GM12878 (cell line): ENCODE data around the gene SYNM. TPM values are rescaled to one million over a fixed set of nuclear protein-coding genes. Genes with fewer than 3 reads are reported as not detected.

ENCODE experiments used
- ATAC-seq: fragments of 200-7000 bp; cut with Tn5 transposase; 3 replicates; pipeline ENCODE4 v1.9.1; 2020; ENCODE audit warnings: mild to moderate bottlenecking, moderate library complexity
- BruUV-seq: library from RNA; stranded (reverse); fragments of 400-500 nt; replicated peaks from 2 replicates; lab custom pipeline; 2021; lab: Mats Ljungman, UMichigan
- CTCF ChIA-PET: fragments of 300-600 bp; sonication (Branson Sonifier 250); formaldehyde crosslinking; extraction: SDS; loops from one replicate; lab custom pipeline; 2021; ENCODE audit warnings: inconsistent platforms; lab: Yijun Ruan, JAX
- POLR2A ChIA-PET: fragments of 350-600 bp; formaldehyde crosslinking; extraction: SDS; loops from one replicate; lab custom pipeline; 2021; ENCODE audit warnings: inconsistent platforms; lab: Charles Lee
- RAD21 ChIA-PET: fragments of 300-600 bp; sonication (Branson Sonifier 250); formaldehyde crosslinking; loops from one replicate; lab custom pipeline; 2023; ENCODE audit warnings: antibody characterized with exemption; ENCODE audit not compliant: unreplicated experiment; lab: Charles Lee
- SMC1A ChIA-PET: fragments of 300-600 bp; sonication (Branson Sonifier 250); formaldehyde crosslinking; loops from one replicate; lab custom pipeline; 2023; ENCODE audit not compliant: unreplicated experiment, uncharacterized antibody; lab: Charles Lee
- DNase-seq: peaks from one replicate; pipeline ENCODE4 v3.0.0-alpha.2; 2011; ENCODE audit warnings: low read depth, low spot score
- FAIRE-seq: peaks from 3 replicates; lab custom pipeline; 2011; peaks lifted over from hg19 to GRCh38; lab: Jason Lieb, UNC
- H2AFZ ChIP-seq: 2 replicates; pipeline ENCODE4 v1.6.0; 2011; ENCODE audit warnings: low read depth, low read length, control low read depth; ENCODE audit not compliant: control insufficient read depth
- H3K27ac ChIP-seq: 2 replicates; pipeline ENCODE4 v1.5.1; 2011; ENCODE audit warnings: control low read depth; ENCODE audit not compliant: control insufficient read depth, insufficient read depth
- H3K27me3 ChIP-seq, 2 experiments: replicated peaks in 1 of 2; 2 replicates each; pipeline versions ENCODE4 v1.6.0 to v1.6.1; 2011; ENCODE audit warnings: low read length in 1 of 2; ENCODE audit not compliant: control insufficient read depth in 2 of 2, insufficient read depth in 2 of 2
- H3K36me3 ChIP-seq, 2 experiments: 2 replicates each; pipeline ENCODE4 v1.5.1; 2011; ENCODE audit warnings: low read length in 1 of 2; ENCODE audit not compliant: control insufficient read depth in 2 of 2, insufficient read depth in 2 of 2
- H3K4me1 ChIP-seq: 2 replicates; pipeline ENCODE4 v1.6.1; 2011; ENCODE audit warnings: mild to moderate bottlenecking, low read length, moderate library complexity, mixed read lengths; ENCODE audit not compliant: control insufficient read depth, insufficient read depth
- H3K4me2 ChIP-seq: 2 replicates; pipeline ENCODE4 v1.6.0; 2011; ENCODE audit warnings: control low read depth; ENCODE audit not compliant: control insufficient read depth, insufficient read depth
- H3K4me3 ChIP-seq: fragments of 200-600 bp; sonication (generic); 2 replicates; pipeline ENCODE4 v1.5.1; 2016
- H3K79me2 ChIP-seq: 2 replicates; pipeline ENCODE4 v1.6.0; 2011; ENCODE audit warnings: low read length; ENCODE audit not compliant: control insufficient read depth, insufficient read depth
- H3K9ac ChIP-seq: 2 replicates; pipeline ENCODE4 v1.8.0; 2011; ENCODE audit warnings: low read length, control low read depth, mixed read lengths; ENCODE audit not compliant: control insufficient read depth, insufficient read depth
- H3K9me3 ChIP-seq: replicated peaks from 3 replicates; pipeline ENCODE4 v1.5.1; 2011; ENCODE audit warnings: mild to moderate bottlenecking, low read length; ENCODE audit not compliant: control insufficient read depth, insufficient read depth
- H4K20me1 ChIP-seq: 2 replicates; pipeline ENCODE4 v1.6.0; 2011; ENCODE audit not compliant: control insufficient read depth, insufficient read depth
- DPF2 ChIP-seq: fragments of 450-650 bp; IDR thresholded peaks from 2 replicates; pipeline ENCODE4 v1.6.1; 2017; ENCODE audit warnings: mild to moderate bottlenecking
- HDAC6 ChIP-seq: fragments of 200-600 bp; sonication (generic); IDR thresholded peaks from one replicate; pipeline ENCODE4 v1.8.0; 2017; ENCODE audit warnings: antibody characterized with exemption; ENCODE audit not compliant: unreplicated experiment
- IKZF1 ChIP-seq: fragments of 450-650 bp; conservative IDR thresholded peaks from 2 replicates; pipeline ENCODE4 v1.6.1; 2017; ENCODE audit warnings: antibody characterized with exemption, mild to moderate bottlenecking
- IRF3 ChIP-seq: fragments of 450-650 bp; IDR thresholded peaks from 2 replicates; pipeline ENCODE4 v1.6.1; 2014; ENCODE audit warnings: mild to moderate bottlenecking
- MEF2B ChIP-seq: fragments of 450-650 bp; IDR thresholded peaks from 2 replicates; pipeline ENCODE4 v1.6.1; 2018; ENCODE audit warnings: mild to moderate bottlenecking, moderate library complexity; ENCODE audit not compliant: partially characterized antibody, poor library complexity, severe bottlenecking
- RAD51 ChIP-seq: fragments of 450-650 bp; IDR thresholded peaks from 2 replicates; pipeline ENCODE4 v1.6.1; 2016; ENCODE audit warnings: moderate library complexity, mild to moderate bottlenecking, inconsistent platforms
- SMC3 ChIP-seq: IDR thresholded peaks from 2 replicates; pipeline ENCODE4 v1.6.1; 2011; ENCODE audit warnings: low read length, improper control_type of control experiment, borderline replicate concordance
- SPI1 ChIP-seq: IDR thresholded peaks from 2 replicates; pipeline ENCODE4 v1.6.1; 2011; ENCODE audit warnings: low read depth, mild to moderate bottlenecking, low read length, moderate library complexity, borderline replicate concordance; ENCODE audit not compliant: insufficient read depth
- WGBS: methylation state at CpG from one replicate; pipeline ENCODE4 v1.1.6; 2016; ENCODE audit warnings: low lambda C conversion rate; ENCODE audit not compliant: insufficient replicate concordance, insufficient coverage; ENCODE audit errors: missing lambda C conversion rate; 5-methylcytosine and 5-hydroxymethylcytosine counted together
- in situ Hi-C: fragments of 300-500 bp; cut with MboI; formaldehyde crosslinking; loops from 9 replicates; pipeline ENCODE4 v1.14.3; 2018; ENCODE audit warnings: mixed read lengths
- intact Hi-C: fragments of 100-400 bp; cut with micrococcal nuclease; formaldehyde crosslinking; loops from one replicate; pipeline ENCODE4 v1.14.2; 2022; ENCODE audit not compliant: unreplicated experiment
- polyA plus RNA-seq, 11 experiments: library from polyadenylated mRNA; depleted of rRNA in 4 of 11; unstranded in 6 of 11; stranded (reverse) in 5 of 11; fragments of >200 nt; fragmentation: Nextera tagmentation in 4 of 11; fragmentation: Illumina TruSeq in 1 of 11; extraction: Ambion mirVana in 4 of 11; extraction: Trizol in 1 of 11; gene quantifications; 1 replicate in 1 of 11; 2 replicates in 10 of 11; pipeline versions ENCODE4 v1.2.1 to v1.2.3, GENCODE V29; 2011 to 2016; ENCODE audit warnings: inconsistent platforms in 2 of 11, missing spikeins in 2 of 11, low read depth in 1 of 11
- total RNA-seq, 4 experiments: library from RNA; depleted of rRNA in 3 of 4; stranded (reverse); fragments of >200 nt in 3 of 4; fragmentation: Illumina TruSeq in 1 of 4; extraction: Trizol in 1 of 4; gene quantifications; 2 replicates each; pipeline versions ENCODE4 v1.2.1 to v1.2.3, GENCODE V29; 2013 to 2021
- TF ChIP-seq, protein P1 (sequence below): fragments of 450-650 bp; conservative IDR thresholded peaks from 2 replicates; pipeline ENCODE4 v1.6.1; 2017; ENCODE audit warnings: mild to moderate bottlenecking, moderate library complexity
- TF ChIP-seq, protein P2 (sequence below): IDR thresholded peaks from 2 replicates; pipeline ENCODE4 v1.6.1; 2011; ENCODE audit warnings: low read depth, mild to moderate bottlenecking, low read length, moderate library complexity, borderline replicate concordance; ENCODE audit errors: extremely low read depth
- TF ChIP-seq, protein P3 (sequence below): IDR thresholded peaks from 2 replicates; pipeline ENCODE4 v1.6.1; 2011; ENCODE audit warnings: borderline replicate concordance, low read depth, mild to moderate bottlenecking, moderate library complexity, mixed read lengths, low read length; ENCODE audit not compliant: insufficient read depth; ENCODE audit errors: extremely low read length

The SYNM gene
- total and polyA plus RNA-seq, 10 of the 15 experiments (the other 5 are each of a cell fraction or from before 2014, with no cell fraction given) = 0.05 to 1.1 (median 0.89) TPM; not detected in 1

GRCh38 chr15:99071091-99071680 lies 33.7 kb upstream of the SYNM start (continued):
- no peak for TF ChIP-seq IRF3
- TF ChIP-seq, protein P1, sequence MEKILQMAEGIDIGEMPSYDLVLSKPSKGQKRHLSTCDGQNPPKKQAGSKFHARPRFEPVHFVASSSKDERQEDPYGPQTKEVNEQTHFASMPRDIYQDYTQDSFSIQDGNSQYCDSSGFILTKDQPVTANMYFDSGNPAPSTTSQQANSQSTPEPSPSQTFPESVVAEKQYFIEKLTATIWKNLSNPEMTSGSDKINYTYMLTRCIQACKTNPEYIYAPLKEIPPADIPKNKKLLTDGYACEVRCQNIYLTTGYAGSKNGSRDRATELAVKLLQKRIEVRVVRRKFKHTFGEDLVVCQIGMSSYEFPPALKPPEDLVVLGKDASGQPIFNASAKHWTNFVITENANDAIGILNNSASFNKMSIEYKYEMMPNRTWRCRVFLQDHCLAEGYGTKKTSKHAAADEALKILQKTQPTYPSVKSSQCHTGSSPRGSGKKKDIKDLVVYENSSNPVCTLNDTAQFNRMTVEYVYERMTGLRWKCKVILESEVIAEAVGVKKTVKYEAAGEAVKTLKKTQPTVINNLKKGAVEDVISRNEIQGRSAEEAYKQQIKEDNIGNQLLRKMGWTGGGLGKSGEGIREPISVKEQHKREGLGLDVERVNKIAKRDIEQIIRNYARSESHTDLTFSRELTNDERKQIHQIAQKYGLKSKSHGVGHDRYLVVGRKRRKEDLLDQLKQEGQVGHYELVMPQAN = no peak
- TF ChIP-seq, all 136 proteins: peak for 0

- no peaks in the 10 kb centered on the region for H4K20me1 ChIP-seq
- H3K27me3 ChIP-seq = no peaks in the 10 kb centered on the region
- WGBS = 13% methylated on average over 4 of the region's 4 CpGs
- no TSS peak for BruUV-seq
- no peak overlapping the region for H3K9ac ChIP-seq
- ChIA-PET SMC1A (interaction anchor here (0.6 to 8.1 kb wide), 9 partner anchors 14 to 554 kb away, joined by 3 to 86 read pairs (median 3); no protein-coding TSS in a partner anchor), RAD21 (interaction anchor here (0.7 to 4.8 kb wide), 7 partner anchors 12 to 554 kb away, joined by 3 to 53 read pairs (median 16); no protein-coding TSS in a partner anchor), CTCF (interaction anchor here (1.1 to 5.6 kb wide), 7 partner anchors 10 to 553 kb away, joined by 3 to 55 read pairs (median 7); no protein-coding TSS in a partner anchor), POLR2A (interaction anchor here (0.6 to 1.3 kb wide), 3 partner anchors 10 to 16 kb away, joined by 3 to 5 read pairs (median 4); no protein-coding TSS in a partner anchor)
- H3K4me2 ChIP-seq = peak overlapping the region; percentile 42; the same call in 1 of the 2 replicates
- intact Hi-C loops (no loop called here), in situ Hi-C loops (loop anchor here (10.0 kb wide), 1 partner anchor 418 kb away; no protein-coding TSS in a partner anchor)
- H3K79me2 ChIP-seq = no peaks in the 10 kb centered on the region
- FAIRE-seq = no peak
- peak overlapping the region; percentile 55 for H2AFZ ChIP-seq
- ATAC-seq = peak; percentile 58
- H3K36me3 ChIP-seq = no peaks in the 10 kb centered on the region
- peak; percentile 51 for DNase-seq
- peaks cover 7% of the 10 kb centered on the region for H3K4me1 ChIP-seq
- H3K27ac ChIP-seq = no peak overlapping the region
- H3K4me3 ChIP-seq = no peak overlapping the region
- H3K9me3 ChIP-seq = no peaks in the 10 kb centered on the region; the same call in 2 of the 3 replicates
- TF ChIP-seq, protein P2, sequence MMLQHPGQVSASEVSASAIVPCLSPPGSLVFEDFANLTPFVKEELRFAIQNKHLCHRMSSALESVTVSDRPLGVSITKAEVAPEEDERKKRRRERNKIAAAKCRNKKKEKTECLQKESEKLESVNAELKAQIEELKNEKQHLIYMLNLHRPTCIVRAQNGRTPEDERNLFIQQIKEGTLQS = no peak
- TF ChIP-seq HDAC6 (no peak), DPF2 (no peak), SPI1 (peak; percentile 69; the same call in 1 of the 2 replicates), IKZF1 (no peak), RAD51 (peak; percentile 77; the same call in 1 of the 2 replicates), SMC3 (no peak), MEF2B (no peak)
- TF ChIP-seq, protein P3, sequence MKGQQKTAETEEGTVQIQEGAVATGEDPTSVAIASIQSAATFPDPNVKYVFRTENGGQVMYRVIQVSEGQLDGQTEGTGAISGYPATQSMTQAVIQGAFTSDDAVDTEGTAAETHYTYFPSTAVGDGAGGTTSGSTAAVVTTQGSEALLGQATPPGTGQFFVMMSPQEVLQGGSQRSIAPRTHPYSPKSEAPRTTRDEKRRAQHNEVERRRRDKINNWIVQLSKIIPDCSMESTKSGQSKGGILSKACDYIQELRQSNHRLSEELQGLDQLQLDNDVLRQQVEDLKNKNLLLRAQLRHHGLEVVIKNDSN = peak; percentile 65
Measured at GRCh38 chr15:99073008-99073717, 31.7 kb upstream of the SYNM start.
